ENCODE measurements around the gene VTI1B.
A peak's percentile ranks its signal among the peaks of the same experiment; 100 is the strongest.

Gene VTI1B

GRCh38 chr14:67644428-67644827 lies 30.0 kb downstream of the VTI1B start:
- DNase-seq (ENCODE audit: low read depth) = no peak
- no peak for TF ChIP-seq CTCF (IDR thresholded peaks at IDR 0.05; ENCODE audit: insufficient read depth, low read depth, low read length, missing control alignments)
- H3K4me3 ChIP-seq (ENCODE audit: low read depth, low read length) = no peak overlapping the region

- DNase-seq (ENCODE audit: low read depth) = no peak
- no peak overlapping the region for H3K4me3 ChIP-seq (ENCODE audit: low read depth, low read length)
- no peak for TF ChIP-seq CTCF (IDR thresholded peaks at IDR 0.05; ENCODE audit: insufficient read depth, low read depth, low read length, missing control alignments)
These were observed 30.7 kb downstream of the VTI1B start for GRCh38 chr14:67643713-67644112.

GRCh38 chr14:67641902-67642749 lies 32.3 kb downstream of the VTI1B start:
- DNase-seq (ENCODE audit: low read depth) = no peak
- TF ChIP-seq CTCF (IDR thresholded peaks at IDR 0.05; ENCODE audit: insufficient read depth, low read depth, low read length, missing control alignments) = no peak

DNA sequence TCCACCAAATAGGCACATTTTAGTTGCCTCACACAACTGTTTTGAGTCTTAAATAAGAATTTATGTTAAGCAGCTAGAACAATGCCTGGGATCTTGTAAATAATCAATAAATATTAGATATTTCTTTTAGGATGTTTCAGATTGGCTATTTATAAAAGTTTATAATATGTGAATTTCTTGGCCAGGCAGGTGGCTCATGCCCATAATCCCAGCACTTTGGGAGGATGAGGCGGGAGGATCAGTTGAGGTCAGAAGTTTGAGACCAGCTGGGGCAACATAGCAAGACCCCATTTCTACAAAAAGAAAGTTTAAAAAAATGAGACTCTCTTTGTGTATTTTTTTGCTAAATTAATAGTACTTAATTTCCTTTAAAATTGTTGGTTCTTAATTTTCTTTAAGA lies 33.0 kb downstream of the VTI1B start:
- no peak for TF ChIP-seq CTCF (IDR thresholded peaks at IDR 0.05; ENCODE audit: insufficient read depth, low read depth, low read length, missing control alignments)
- DNase-seq (ENCODE audit: low read depth) = no peak
- H3K4me3 ChIP-seq (ENCODE audit: low read depth, low read length) = no peak overlapping the region

More at GRCh38 chr14:67641902-67642749, 32.3 kb downstream of the VTI1B start:
- H3K4me3 ChIP-seq (ENCODE audit: low read depth, low read length) = no peak overlapping the region

DNA sequence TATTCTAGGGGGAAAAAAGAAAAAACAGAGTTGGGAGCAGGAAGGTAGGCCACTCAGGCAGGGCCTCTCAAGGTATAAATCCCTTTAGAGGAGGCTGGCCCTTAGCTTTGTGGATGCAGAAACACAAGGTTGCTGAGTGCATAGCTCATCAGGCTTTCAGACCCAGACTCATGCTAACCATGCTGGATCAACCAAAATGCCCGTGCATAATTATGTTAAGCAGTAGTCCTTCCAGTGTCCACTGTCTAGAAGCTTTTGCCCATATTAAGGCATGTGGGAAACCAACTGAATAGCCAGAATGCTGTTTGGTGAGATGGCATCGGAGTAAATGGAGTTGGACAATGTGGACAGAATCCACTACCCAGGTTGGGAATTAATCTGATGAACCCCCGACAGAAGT lies 35.8 kb downstream of the VTI1B start:
- no peak for TF ChIP-seq CTCF (IDR thresholded peaks at IDR 0.05; ENCODE audit: insufficient read depth, low read depth, low read length, missing control alignments)
- no peak overlapping the region for H3K4me3 ChIP-seq (ENCODE audit: low read depth, low read length)
- DNase-seq (ENCODE audit: low read depth) = no peak

GRCh38 chr14:67636361-67636919 lies 38.0 kb downstream of the VTI1B start:
- DNase-seq (ENCODE audit: low read depth) = peak; percentile 22
- TF ChIP-seq CTCF (IDR thresholded peaks at IDR 0.05; ENCODE audit: insufficient read depth, low read depth, low read length, missing control alignments) = no peak
- H3K4me3 ChIP-seq (ENCODE audit: low read depth, low read length) = no peak overlapping the region

Measured in GM12865 (cell line).